HCT116 (cell line): ENCODE results near the gene TSPAN5. TPM values are rescaled to one million over a fixed set of nuclear protein-coding genes. Genes with fewer than 3 reads are reported as not detected.

Experiments used
- ATAC-seq: fragments of 200-7000 bp; cut with Tn5 transposase; 2 replicates; pipeline ENCODE4 v1.9.1; 2020; ENCODE audit warnings: mild to moderate bottlenecking, moderate library complexity
- BruUV-seq: library from RNA; stranded (reverse); fragments of 400-500 nt; replicated peaks from 2 replicates; lab custom pipeline; 2021; lab: Mats Ljungman, UMichigan
- CTCF ChIA-PET: fragments of 300-600 bp; sonication (Branson Sonifier 250); formaldehyde crosslinking; loops from one replicate; lab custom pipeline; 2021; ENCODE audit warnings: antibody characterized with exemption; lab: Charles Lee
- POLR2A ChIA-PET: fragments of 300-600, 350-600 bp; sonication (Branson Sonifier 250); formaldehyde crosslinking; loops from one replicate; lab custom pipeline; 2021; ENCODE audit warnings: antibody characterized with exemption; lab: Charles Lee
- RAD21 ChIA-PET, 2 experiments: fragments of 300-600 bp; sonication (Branson Sonifier 250); formaldehyde crosslinking; loops; one replicate each; lab custom pipeline; 2023; ENCODE audit warnings: low total read pairs in 2 of 2; ENCODE audit not compliant: uncharacterized antibody in 2 of 2, unreplicated experiment in 2 of 2, low non-redundant PET in 1 of 2; lab: Charles Lee
- DNase-seq: peaks from one replicate; pipeline ENCODE4 v3.0.0-alpha.2; 2010; ENCODE audit warnings: low read depth, low spot score
- H2AFZ ChIP-seq: fragments of 200-600 bp; shearing (Covaris generic), sonication (generic); 2 replicates; pipeline ENCODE4 v1.6.1; 2017; ENCODE audit warnings: low read depth, mixed run types, mixed read lengths, antibody characterized with exemption, low read length; ENCODE audit not compliant: poor library complexity, severe bottlenecking
- H3K27ac ChIP-seq: 2 replicates; pipeline ENCODE4 v1.5.1; 2012; ENCODE audit warnings: low read depth, low read length
- H3K27me3 ChIP-seq: fragments of 200-600 bp; sonication (generic); 2 replicates; pipeline ENCODE4 v1.6.1; 2016; ENCODE audit warnings: mixed run types, low read length, mixed read lengths; ENCODE audit not compliant: insufficient read depth
- H3K36me3 ChIP-seq, 2 experiments: fragments of 200-500 bp in 1 of 2; fragments of 200-600 bp in 1 of 2; sonication (Bioruptor generic) in 1 of 2; sonication (generic) in 1 of 2; 2 replicates each; pipeline versions ENCODE4 v1.5.1 to v1.6.1; 2014 to 2016; ENCODE audit warnings: low read length in 2 of 2, inconsistent platforms in 1 of 2, mixed read lengths in 1 of 2, mixed run types in 1 of 2; ENCODE audit not compliant: insufficient read depth in 2 of 2, control insufficient read depth in 1 of 2
- H3K4me1 ChIP-seq, 2 experiments: fragments of 200-600 bp in 1 of 2; sonication (generic) in 1 of 2; 2 replicates each; pipeline versions ENCODE4 v1.5.1 to v1.6.1; 2012 to 2017; ENCODE audit warnings: low read length in 2 of 2, inconsistent platforms in 1 of 2, mild to moderate bottlenecking in 1 of 2, mixed read lengths in 1 of 2, mixed run types in 1 of 2, moderate library complexity in 1 of 2; ENCODE audit not compliant: insufficient read depth in 2 of 2, control insufficient read depth in 1 of 2
- H3K4me2 ChIP-seq: fragments of 200-600 bp; sonication (generic); 2 replicates; pipeline ENCODE4 v1.6.1; 2017; ENCODE audit warnings: mixed run types, low read length, mixed read lengths
- H3K4me3 ChIP-seq, 2 experiments: fragments of 200-600 bp in 1 of 2; sonication (generic) in 1 of 2; replicated peaks in 1 of 2; 2 replicates each; pipeline ENCODE4 v1.5.1; 2011 to 2016; ENCODE audit warnings: low read length in 2 of 2, control low read depth in 1 of 2, low read depth in 1 of 2, mild to moderate bottlenecking in 1 of 2, mixed read lengths in 1 of 2, mixed run types in 1 of 2
- H3K79me2 ChIP-seq: fragments of 200-600 bp; sonication (generic); 2 replicates; pipeline ENCODE4 v1.6.1; 2017; ENCODE audit warnings: mild to moderate bottlenecking, mixed run types, low read length, moderate library complexity, mixed read lengths; ENCODE audit not compliant: insufficient read depth
- H3K9ac ChIP-seq: fragments of 200-600 bp; sonication (generic); 2 replicates; pipeline ENCODE4 v1.6.1; 2016; ENCODE audit warnings: low read length, mixed read lengths
- H3K9me2 ChIP-seq: fragments of 200-600 bp; sonication (generic), shearing (Covaris generic); 2 replicates; pipeline ENCODE4 v1.6.1; 2017; ENCODE audit warnings: mixed run types, mild to moderate bottlenecking, moderate library complexity; ENCODE audit not compliant: insufficient read depth
- H3K9me3 ChIP-seq, 2 experiments: fragments of 200-500 bp in 1 of 2; fragments of 200-600 bp in 1 of 2; sonication (Bioruptor generic) in 1 of 2; sonication (generic) in 1 of 2; 2 replicates each; pipeline ENCODE4 v1.6.1; 2014 to 2017; ENCODE audit warnings: low read length in 2 of 2, mixed read lengths in 2 of 2, inconsistent platforms in 1 of 2, low read depth in 1 of 2, mild to moderate bottlenecking in 1 of 2, mixed run types in 1 of 2, moderate library complexity in 1 of 2; ENCODE audit not compliant: control insufficient read depth in 1 of 2, insufficient read depth in 1 of 2
- H4K20me1 ChIP-seq: fragments of 200-600 bp; sonication (generic), shearing (Covaris generic); 2 replicates; pipeline ENCODE4 v1.6.1; 2017; ENCODE audit warnings: mixed run types, mild to moderate bottlenecking, moderate library complexity; ENCODE audit not compliant: insufficient read depth
- ATF3 ChIP-seq: IDR thresholded peaks from 2 replicates; pipeline ENCODE4 v1.6.1; 2012
- CEBPB ChIP-seq: IDR thresholded peaks from 2 replicates; pipeline ENCODE4 v1.6.1; 2012; ENCODE audit warnings: low read depth
- CTCF ChIP-seq, 3 experiments: fragments of 200-600 bp in 1 of 3; sonication (generic) in 1 of 3; IDR thresholded peaks in 2 of 3; conservative IDR thresholded peaks in 1 of 3; 2 replicates each; pipeline ENCODE4 v1.5.1; 2012 to 2017; ENCODE audit warnings: low read depth in 2 of 3, low read length in 2 of 3, antibody characterized with exemption in 1 of 3, borderline replicate concordance in 1 of 3, control low read depth in 1 of 3, mild to moderate bottlenecking in 1 of 3, mixed read lengths in 1 of 3, mixed run types in 1 of 3, moderate library complexity in 1 of 3; ENCODE audit not compliant: insufficient read depth in 1 of 3
- EGR1 ChIP-seq: IDR thresholded peaks from 2 replicates; pipeline ENCODE4 v1.6.1; 2012; ENCODE audit warnings: low read depth
- FOSL1 ChIP-seq: IDR thresholded peaks from 2 replicates; pipeline ENCODE4 v1.6.1; 2012; ENCODE audit warnings: low read depth
- JUND ChIP-seq: IDR thresholded peaks from 2 replicates; pipeline ENCODE4 v1.6.1; 2012
- MAX ChIP-seq: IDR thresholded peaks from 2 replicates; pipeline ENCODE4 v1.6.1; 2012
- POLR2AphosphoS5 ChIP-seq: IDR thresholded peaks from 2 replicates; pipeline ENCODE4 v1.6.1; 2011; ENCODE audit warnings: mild to moderate bottlenecking, low read depth, low read length, moderate library complexity
- RAD21 ChIP-seq: IDR thresholded peaks from 2 replicates; pipeline ENCODE4 v1.6.1; 2012; ENCODE audit warnings: low read depth, mild to moderate bottlenecking
- ZNF274 ChIP-seq: fragments of 200-500 bp; sonication (Bioruptor generic); IDR thresholded peaks from 2 replicates; pipeline ENCODE4 v1.6.1; 2014; ENCODE audit warnings: mild to moderate bottlenecking, low read depth, low read length, inconsistent platforms
- intact Hi-C: fragments of 100-400 bp; cut with micrococcal nuclease; formaldehyde crosslinking; loops from 2 replicates; pipeline ENCODE4 v1.10.0; 2022
- total RNA-seq: library from RNA; stranded (reverse); gene quantifications from one replicate; pipeline ENCODE4 v1.2.1, GENCODE V29; 2021; ENCODE audit not compliant: unreplicated experiment
- TF ChIP-seq, protein P1 (sequence below): IDR thresholded peaks from 2 replicates; pipeline ENCODE4 v1.6.1; 2012; ENCODE audit warnings: low read depth

The TSPAN5 gene
- total RNA-seq, 1 experiment from 2014 or later: 56.8 TPM

GRCh38 chr4:98544818-98545414 lies 113.5 kb downstream of the TSPAN5 start:
- intact Hi-C loops: no loop called here
- ChIA-PET CTCF (no interaction called here), POLR2A (no interaction called here)

More at GRCh38 chr4:98544818-98545414, 113.5 kb downstream of the TSPAN5 start:
- no peaks in the 10 kb centered on the region; the same call in 1 of the 2 replicates for H4K20me1 ChIP-seq
- no peaks in the 10 kb centered on the region for H3K9me2 ChIP-seq
- H3K27me3 ChIP-seq: no peaks in the 10 kb centered on the region
- RAD21 ChIA-PET: no interaction called here
- ATAC-seq: no peak
- H3K4me2 ChIP-seq: no peak overlapping the region
- TF ChIP-seq CTCF (IDR thresholded peaks at IDR 0.05 in 2 of 3, conservative IDR thresholded peaks at IDR 0.05 in 1 of 3; ENCODE audit: borderline replicate concordance in 1 of 3, insufficient read depth in 1 of 3, low read depth in 2 of 3, low read length in 2 of 3) (no peak), CEBPB (no peak), MAX (no peak), RAD21 (no peak), JUND (no peak), EGR1 (no peak), ZNF274 (no peak), ATF3 (no peak), FOSL1 (no peak), POLR2AphosphoS5 (no peak)
- TF ChIP-seq, protein P1, sequence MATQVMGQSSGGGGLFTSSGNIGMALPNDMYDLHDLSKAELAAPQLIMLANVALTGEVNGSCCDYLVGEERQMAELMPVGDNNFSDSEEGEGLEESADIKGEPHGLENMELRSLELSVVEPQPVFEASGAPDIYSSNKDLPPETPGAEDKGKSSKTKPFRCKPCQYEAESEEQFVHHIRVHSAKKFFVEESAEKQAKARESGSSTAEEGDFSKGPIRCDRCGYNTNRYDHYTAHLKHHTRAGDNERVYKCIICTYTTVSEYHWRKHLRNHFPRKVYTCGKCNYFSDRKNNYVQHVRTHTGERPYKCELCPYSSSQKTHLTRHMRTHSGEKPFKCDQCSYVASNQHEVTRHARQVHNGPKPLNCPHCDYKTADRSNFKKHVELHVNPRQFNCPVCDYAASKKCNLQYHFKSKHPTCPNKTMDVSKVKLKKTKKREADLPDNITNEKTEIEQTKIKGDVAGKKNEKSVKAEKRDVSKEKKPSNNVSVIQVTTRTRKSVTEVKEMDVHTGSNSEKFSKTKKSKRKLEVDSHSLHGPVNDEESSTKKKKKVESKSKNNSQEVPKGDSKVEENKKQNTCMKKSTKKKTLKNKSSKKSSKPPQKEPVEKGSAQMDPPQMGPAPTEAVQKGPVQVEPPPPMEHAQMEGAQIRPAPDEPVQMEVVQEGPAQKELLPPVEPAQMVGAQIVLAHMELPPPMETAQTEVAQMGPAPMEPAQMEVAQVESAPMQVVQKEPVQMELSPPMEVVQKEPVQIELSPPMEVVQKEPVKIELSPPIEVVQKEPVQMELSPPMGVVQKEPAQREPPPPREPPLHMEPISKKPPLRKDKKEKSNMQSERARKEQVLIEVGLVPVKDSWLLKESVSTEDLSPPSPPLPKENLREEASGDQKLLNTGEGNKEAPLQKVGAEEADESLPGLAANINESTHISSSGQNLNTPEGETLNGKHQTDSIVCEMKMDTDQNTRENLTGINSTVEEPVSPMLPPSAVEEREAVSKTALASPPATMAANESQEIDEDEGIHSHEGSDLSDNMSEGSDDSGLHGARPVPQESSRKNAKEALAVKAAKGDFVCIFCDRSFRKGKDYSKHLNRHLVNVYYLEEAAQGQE: no peak
- TF ChIP-seq, all 23 proteins: peak for 0
- H2AFZ ChIP-seq: no peak overlapping the region
- no peak overlapping the region for H3K27ac ChIP-seq
- H3K79me2 ChIP-seq: peaks cover 82% of the 10 kb centered on the region
- no peaks in the 10 kb centered on the region for H3K36me3 ChIP-seq
- no peak overlapping the region for H3K4me3 ChIP-seq
- no peaks in the 10 kb centered on the region for H3K4me1 ChIP-seq
- DNase-seq: no peak
- no TSS peak for BruUV-seq
- no peak overlapping the region for H3K9ac ChIP-seq
- no peaks in the 10 kb centered on the region for H3K9me3 ChIP-seq
